Bronchial epithelial cell (primary cell): ENCODE results near the gene DYNLT5. TPM values are rescaled to one million over a fixed set of nuclear protein-coding genes. Genes with fewer than 3 reads are reported as not detected.

Source experiments
- DNase-seq: peaks from one replicate; pipeline ENCODE4 v3.0.0-alpha.2; 2010; ENCODE audit warnings: low read depth
- FAIRE-seq: peaks from 2 replicates; lab custom pipeline; 2011; peaks lifted over from hg19 to GRCh38; lab: Jason Lieb, UNC
- H3K27me3 ChIP-seq: 2 replicates; pipeline ENCODE4 v1.5.1; 2011; ENCODE audit warnings: low read length; ENCODE audit not compliant: control insufficient read depth, insufficient read depth
- H3K36me3 ChIP-seq: 2 replicates; pipeline ENCODE4 v1.5.1; 2011; ENCODE audit warnings: low read length; ENCODE audit not compliant: control insufficient read depth, insufficient read depth
- H3K4me3 ChIP-seq: 2 replicates; pipeline ENCODE4 v1.5.1; 2011; ENCODE audit warnings: mild to moderate bottlenecking, low read depth, low read length, control low read depth
- total RNA-seq: library from RNA; depleted of rRNA; stranded (reverse); fragments of >200 nt; gene quantifications from 2 replicates; pipeline ENCODE4 v1.2.1, GENCODE V29; 2014
- TF ChIP-seq, protein P1 (sequence below): IDR thresholded peaks from 2 replicates; pipeline ENCODE4 v1.5.1; 2011; ENCODE audit warnings: mild to moderate bottlenecking, moderate library complexity, low read length, control low read depth, inconsistent platforms; ENCODE audit not compliant: insufficient read depth, severe bottlenecking

DYNLT5 gene, protein sequence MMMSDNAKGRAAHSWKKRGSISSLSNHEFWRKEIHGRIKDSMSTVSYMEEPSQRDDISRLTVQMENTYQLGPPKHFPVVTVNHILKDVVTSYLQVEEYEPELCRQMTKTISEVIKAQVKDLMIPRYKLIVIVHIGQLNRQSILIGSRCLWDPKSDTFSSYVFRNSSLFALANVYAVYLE
- not detected in 2 replicates for total RNA-seq

DNA sequence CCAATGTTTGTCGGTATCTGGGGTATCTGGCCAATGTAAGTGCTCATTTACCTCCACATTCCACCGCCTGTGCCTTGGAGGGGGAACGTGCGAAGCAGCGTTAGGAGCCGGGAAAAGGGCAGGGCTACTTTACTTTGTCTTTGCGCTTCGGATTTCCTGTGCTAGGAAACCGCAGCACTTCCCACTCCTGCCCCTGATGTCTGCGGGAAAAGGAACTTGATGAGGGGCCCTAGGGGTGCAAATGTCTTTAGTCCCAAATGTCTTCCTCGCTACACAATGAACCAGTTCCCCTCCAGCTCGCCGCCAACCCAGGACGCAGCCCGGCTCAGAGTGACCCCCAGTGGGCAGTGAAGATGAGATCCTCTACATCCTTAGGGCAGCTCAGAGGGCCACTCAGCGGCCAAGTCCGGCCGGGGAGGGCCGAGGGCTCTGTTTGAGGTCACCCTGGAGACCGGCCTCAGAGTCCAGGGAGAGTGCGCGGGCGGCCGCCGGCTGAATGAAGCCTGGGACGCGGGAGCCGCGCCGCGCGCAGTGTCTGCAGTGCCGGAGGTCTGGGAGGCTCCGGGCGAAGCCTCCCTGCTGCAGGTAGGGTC lies at the start of gene DYNLT5:
Gene DYNLT5 (plus strand): TSS at position 460 of the 593 bp plus-strand sequence. CDS start 2,200 bp downstream, outside the sequence.
- FAIRE-seq (no peak), DNase-seq (no peak)
- TF ChIP-seq, protein P1, sequence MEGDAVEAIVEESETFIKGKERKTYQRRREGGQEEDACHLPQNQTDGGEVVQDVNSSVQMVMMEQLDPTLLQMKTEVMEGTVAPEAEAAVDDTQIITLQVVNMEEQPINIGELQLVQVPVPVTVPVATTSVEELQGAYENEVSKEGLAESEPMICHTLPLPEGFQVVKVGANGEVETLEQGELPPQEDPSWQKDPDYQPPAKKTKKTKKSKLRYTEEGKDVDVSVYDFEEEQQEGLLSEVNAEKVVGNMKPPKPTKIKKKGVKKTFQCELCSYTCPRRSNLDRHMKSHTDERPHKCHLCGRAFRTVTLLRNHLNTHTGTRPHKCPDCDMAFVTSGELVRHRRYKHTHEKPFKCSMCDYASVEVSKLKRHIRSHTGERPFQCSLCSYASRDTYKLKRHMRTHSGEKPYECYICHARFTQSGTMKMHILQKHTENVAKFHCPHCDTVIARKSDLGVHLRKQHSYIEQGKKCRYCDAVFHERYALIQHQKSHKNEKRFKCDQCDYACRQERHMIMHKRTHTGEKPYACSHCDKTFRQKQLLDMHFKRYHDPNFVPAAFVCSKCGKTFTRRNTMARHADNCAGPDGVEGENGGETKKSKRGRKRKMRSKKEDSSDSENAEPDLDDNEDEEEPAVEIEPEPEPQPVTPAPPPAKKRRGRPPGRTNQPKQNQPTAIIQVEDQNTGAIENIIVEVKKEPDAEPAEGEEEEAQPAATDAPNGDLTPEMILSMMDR, result no peak
- H3K27me3 ChIP-seq, result peaks cover 12% of the 10 kb centered on the region
- no peaks in the 10 kb centered on the region for H3K36me3 ChIP-seq
- peak within 1 kb of the TSS; percentile 11 for H3K4me3 ChIP-seq

DNA sequence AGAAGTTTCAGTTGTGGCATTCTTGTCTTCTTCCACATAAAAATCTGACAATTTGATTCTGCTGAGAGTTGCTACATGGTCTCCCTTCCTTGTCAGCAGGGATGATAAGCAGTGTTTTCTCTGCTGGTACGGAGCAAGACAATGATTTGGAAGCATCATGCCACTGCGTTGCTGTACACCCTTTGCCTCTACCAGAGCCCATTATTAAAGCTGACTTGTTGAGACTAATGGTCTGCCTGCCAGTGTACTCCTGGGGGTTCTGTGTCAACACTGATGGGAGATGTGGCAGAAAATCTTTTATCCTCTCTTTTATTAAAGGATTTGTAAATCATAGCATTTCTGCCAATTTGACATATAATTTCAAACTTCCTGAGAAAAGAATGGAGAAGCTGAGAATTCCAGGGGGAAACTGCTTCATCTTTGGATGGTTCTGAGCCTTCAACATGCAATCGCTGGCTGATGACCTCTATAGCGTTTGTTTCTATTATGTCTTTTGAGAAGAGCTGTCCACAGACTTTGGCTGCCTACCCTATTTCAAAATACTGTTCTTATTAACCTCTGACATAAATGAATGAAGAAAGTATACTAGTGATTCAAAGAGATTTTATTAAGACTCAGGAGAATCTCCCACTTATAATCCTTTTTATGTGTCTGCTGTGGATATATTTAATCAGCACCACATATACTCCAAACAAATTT lies 47.9 kb upstream of the DYNLT5 start:
- Histone ChIP-seq H3K4me3 (no peak overlapping the region), H3K27me3 (no peaks in the 10 kb centered on the region), H3K36me3 (no peaks in the 10 kb centered on the region)
- TF ChIP-seq, protein P1, result no peak
- DNase-seq (no peak), FAIRE-seq (no peak)

DNA sequence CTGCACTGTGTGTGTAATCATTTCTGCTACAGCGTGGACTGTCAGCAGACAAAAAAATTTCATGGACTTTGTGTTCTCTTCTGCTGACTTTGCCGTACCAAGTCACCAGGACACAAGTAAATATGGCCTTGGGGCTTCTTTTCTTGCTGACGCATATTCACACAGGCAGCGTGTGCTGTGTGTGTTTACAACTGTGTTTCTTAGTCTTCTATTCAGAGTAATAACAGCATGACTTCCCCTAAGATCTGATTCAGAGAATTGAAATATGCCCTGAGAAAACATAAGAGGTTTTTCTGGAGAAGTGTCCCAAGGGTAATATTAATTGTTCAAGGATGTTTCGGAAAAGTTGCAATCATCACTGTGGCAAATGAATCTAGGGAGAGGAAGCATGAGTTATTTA lies 47.1 kb upstream of the DYNLT5 start:
- H3K36me3 ChIP-seq, result no peaks in the 10 kb centered on the region
- no peak overlapping the region for H3K4me3 ChIP-seq
- no peak for FAIRE-seq
- TF ChIP-seq, protein P1, result no peak
- DNase-seq, result peak; percentile 35
- no peaks in the 10 kb centered on the region for H3K27me3 ChIP-seq

DNA sequence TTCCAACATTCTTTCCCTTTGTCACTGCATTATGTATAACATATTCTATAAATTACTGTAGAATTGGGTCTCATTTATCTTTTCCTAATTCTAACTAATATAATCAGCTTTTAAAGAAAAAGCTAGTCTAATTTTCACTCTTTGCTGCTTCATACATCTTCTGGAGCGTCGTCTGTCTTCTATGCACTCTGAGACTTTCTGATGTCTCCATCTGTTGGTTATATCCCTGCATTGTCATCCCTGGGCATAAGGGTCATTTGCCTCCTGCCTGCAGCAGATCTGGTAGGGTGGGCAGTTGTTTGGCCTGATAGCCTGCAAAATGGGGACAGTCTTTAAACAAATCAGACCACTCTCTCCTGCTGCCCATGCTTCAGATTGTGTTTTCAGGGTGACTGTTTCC lies 40.8 kb upstream of the DYNLT5 start:
- Histone ChIP-seq H3K36me3 (no peaks in the 10 kb centered on the region), H3K4me3 (no peak overlapping the region), H3K27me3 (no peaks in the 10 kb centered on the region)
- FAIRE-seq (no peak), DNase-seq (peak; percentile 13)
- TF ChIP-seq, protein P1, result no peak

DNA sequence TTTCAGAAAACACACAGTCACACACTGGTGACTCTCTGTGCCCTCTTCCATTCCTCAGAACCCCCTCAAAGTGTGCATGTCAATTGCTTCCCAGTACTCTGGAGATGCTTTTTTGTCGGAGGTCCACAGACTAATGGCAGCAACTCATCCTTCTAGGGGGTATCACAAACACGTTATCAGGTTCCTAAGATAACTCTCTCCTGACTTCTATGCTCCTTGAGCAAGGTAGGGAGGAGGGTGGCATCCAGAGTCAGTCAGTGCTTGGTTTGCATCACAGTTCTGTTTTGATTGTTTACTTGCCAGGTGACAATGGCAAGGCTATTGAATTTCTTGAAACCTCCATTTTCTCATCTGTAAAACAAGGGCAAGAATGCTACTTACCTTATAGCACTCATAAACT lies 39.4 kb upstream of the DYNLT5 start:
- no peaks in the 10 kb centered on the region for H3K27me3 ChIP-seq
- no peak for DNase-seq

More for the DNA sequence above, 39.4 kb upstream of the DYNLT5 start:
- Histone ChIP-seq H3K36me3 (no peaks in the 10 kb centered on the region), H3K4me3 (no peak overlapping the region)
- FAIRE-seq, result no peak
- TF ChIP-seq, protein P1, result no peak
